CD4-positive, alpha-beta T cell (primary cell): ENCODE data around the gene KCNMA1. TPM values are rescaled to one million over a fixed set of nuclear protein-coding genes. Genes with fewer than 3 reads are reported as not detected.

ENCODE experiments used
- ATAC-seq: fragments of 200-7000 bp; cut with Tn5 transposase; one replicate; pipeline ENCODE4 v1.10.0; 2022; ENCODE audit warnings: mild to moderate bottlenecking; ENCODE audit not compliant: poor library complexity
- CTCF ChIA-PET: fragments of 350-600 bp; sonication (Branson Sonifier 250); formaldehyde crosslinking; loops from one replicate; lab custom pipeline; 2021; ENCODE audit warnings: antibody characterized with exemption, inconsistent platforms; lab: Charles Lee
- POLR2A ChIA-PET: fragments of 350-600 bp; sonication (Branson Sonifier 250); formaldehyde crosslinking; loops from one replicate; lab custom pipeline; 2021; ENCODE audit warnings: antibody characterized with exemption, inconsistent platforms; lab: Charles Lee
- DNase-seq, 14 experiments: peaks; one replicate each; pipeline ENCODE4 v3.0.0-alpha.2; 2013 to 2020; ENCODE audit warnings: mixed read lengths in 2 of 14
- H3K27ac ChIP-seq, 2 donors: one replicate each; pipeline versions ENCODE4 v1.5.1 to v1.7.0; 2013; ENCODE audit warnings: low read length in 2 of 2, low read depth in 1 of 2, mild to moderate bottlenecking in 1 of 2
- H3K27me3 ChIP-seq, 2 experiments: 1 replicate in 1 of 2; 2 replicates in 1 of 2; pipeline versions ENCODE4 v1.6.1 to v1.7.0; 2013; ENCODE audit warnings: low read length in 2 of 2, control low read depth in 1 of 2, mild to moderate bottlenecking in 1 of 2, moderate library complexity in 1 of 2; ENCODE audit not compliant: insufficient read depth in 2 of 2, control insufficient read depth in 1 of 2
- H3K36me3 ChIP-seq: one replicate; pipeline ENCODE4 v1.6.1; 2013; ENCODE audit warnings: low read length, control low read depth; ENCODE audit not compliant: insufficient read depth
- H3K4me1 ChIP-seq: one replicate; pipeline ENCODE4 v1.6.1; 2013; ENCODE audit warnings: low read length, control low read depth; ENCODE audit not compliant: insufficient read depth
- H3K4me3 ChIP-seq: one replicate; pipeline ENCODE4 v1.5.1; 2013; ENCODE audit warnings: mild to moderate bottlenecking, low read length, moderate library complexity
- H3K9me3 ChIP-seq, 2 experiments: 1 replicate in 1 of 2; 2 replicates in 1 of 2; pipeline versions ENCODE4 v1.6.1 to v1.7.0; 2013; ENCODE audit warnings: low read length in 2 of 2, mild to moderate bottlenecking in 2 of 2, control low read depth in 1 of 2, moderate library complexity in 1 of 2; ENCODE audit not compliant: control insufficient read depth in 1 of 2, insufficient read depth in 1 of 2
- H3K27ac Mint-ChIP-seq: one replicate; pipeline ENCODE4 v1.8.0; 2020; ENCODE audit warnings: mixed read lengths
- H3K27me3 Mint-ChIP-seq: one replicate; pipeline ENCODE4 v1.8.0; 2021; ENCODE audit warnings: mixed read lengths
- H3K36me3 Mint-ChIP-seq: one replicate; pipeline ENCODE4 v1.8.0; 2021; ENCODE audit warnings: low read depth, mixed read lengths
- H3K4me1 Mint-ChIP-seq: one replicate; pipeline ENCODE4 v1.8.0; 2021; ENCODE audit warnings: low read depth, mixed read lengths
- H3K4me3 Mint-ChIP-seq: one replicate; pipeline ENCODE4 v1.8.0; 2020; ENCODE audit warnings: mild to moderate bottlenecking, mixed read lengths
- H3K9me3 Mint-ChIP-seq: one replicate; pipeline ENCODE4 v1.8.0; 2020; ENCODE audit warnings: mixed read lengths
- CTCF ChIP-seq: fragments of 200-600 bp; IDR thresholded peaks from one replicate; pipeline ENCODE4 v1.8.0; 2022; ENCODE audit warnings: antibody characterized with exemption, mild to moderate bottlenecking
- intact Hi-C, 2 experiments: fragments of 100-400 bp; cut with DNase I in 1 of 2; cut with micrococcal nuclease in 1 of 2; formaldehyde crosslinking; loops; one replicate each; pipeline versions ENCODE4 v1.15.1 to v1.9.0; 2023 to 2025; cut with DNase I, micrococcal nuclease
- total RNA-seq, 174 experiments: library from RNA in 2 of 174; stranded (reverse) in 2 of 174; gene quantifications; one replicate each; pipeline ENCODE4 v1.2.3 and lab custom pipeline; 2021 to 2026

The KCNMA1 gene
- total RNA-seq, 2 experiments from 2014 or later = not detected

GRCh38 chr10:77118603-77119282, 518.9 kb downstream of the KCNMA1 start:
- Histone ChIP-seq H3K4me1 (no peaks in the 10 kb centered on the region), H3K36me3 (no peaks in the 10 kb centered on the region), H3K27ac (no peak overlapping the region), H3K9me3 (no peaks in the 10 kb centered on the region), H3K27me3 (no peaks in the 10 kb centered on the region), H3K4me3 (no peak overlapping the region)
- ChIA-PET CTCF (no interaction called here), POLR2A (no interaction called here)
- H3K27ac Mint-ChIP-seq = no peak overlapping the region
- peaks cover 19% of the 10 kb centered on the region for H3K27me3 Mint-ChIP-seq
- ATAC-seq = no peak
- H3K4me3 Mint-ChIP-seq = no peak overlapping the region
- no peak for DNase-seq
- no peak for TF ChIP-seq CTCF
- H3K4me1 Mint-ChIP-seq = no peaks in the 10 kb centered on the region
- intact Hi-C loops = loop anchor here in 1 of 2 experiments (10.0 kb wide), 1 partner anchor 1714 kb away; the partner anchor contains the start of gene ZNF503
- H3K36me3 Mint-ChIP-seq = no peaks in the 10 kb centered on the region
- H3K9me3 Mint-ChIP-seq = no peaks in the 10 kb centered on the region

GRCh38 chr10:77117501-77117900, 520.1 kb downstream of the KCNMA1 start:
- no peak overlapping the region for H3K27ac ChIP-seq
- Mint-ChIP-seq H3K4me3 (no peak overlapping the region), H3K9me3 (no peaks in the 10 kb centered on the region), H3K36me3 (no peaks in the 10 kb centered on the region), H3K4me1 (no peaks in the 10 kb centered on the region), H3K27ac (no peak overlapping the region), H3K27me3 (peaks cover 19% of the 10 kb centered on the region)
- intact Hi-C loops = loop anchor here in 1 of 2 experiments (10.0 kb wide), 1 partner anchor 1713 kb away; the partner anchor contains the start of gene ZNF503
- H3K27me3 ChIP-seq = no peaks in the 10 kb centered on the region
- no peak overlapping the region for H3K4me3 ChIP-seq
- H3K9me3 ChIP-seq = no peaks in the 10 kb centered on the region
- no peak for TF ChIP-seq CTCF
- no peaks in the 10 kb centered on the region for H3K4me1 ChIP-seq
- DNase-seq = no peak
- no peaks in the 10 kb centered on the region for H3K36me3 ChIP-seq
- no peak for ATAC-seq
- CTCF ChIA-PET = no interaction called here
- POLR2A ChIA-PET = no interaction called here

- Histone ChIP-seq H3K4me3 (no peak overlapping the region), H3K36me3 (no peaks in the 10 kb centered on the region), H3K27ac (no peak overlapping the region), H3K9me3 (no peaks in the 10 kb centered on the region), H3K27me3 (no peaks in the 10 kb centered on the region), H3K4me1 (no peaks in the 10 kb centered on the region)
- no peak for TF ChIP-seq CTCF
- no peaks in the 10 kb centered on the region for H3K36me3 Mint-ChIP-seq
- no peak overlapping the region for H3K27ac Mint-ChIP-seq
- H3K27me3 Mint-ChIP-seq = peaks cover 19% of the 10 kb centered on the region
- intact Hi-C loops = loop anchor here in 1 of 2 experiments (10.0 kb wide), 1 partner anchor 1712 kb away; the partner anchor contains the start of gene ZNF503
- H3K9me3 Mint-ChIP-seq = no peaks in the 10 kb centered on the region
- no peak for ATAC-seq
- no peaks in the 10 kb centered on the region for H3K4me1 Mint-ChIP-seq
- ChIA-PET POLR2A (no interaction called here), CTCF (no interaction called here)
- no peak for DNase-seq
- no peak overlapping the region for H3K4me3 Mint-ChIP-seq
Measured at GRCh38 chr10:77116904-77117303, 520.7 kb downstream of the KCNMA1 start.
